Neural cell (in vitro differentiated cells): Measurements from ENCODE around the gene VAV3. TPM values are rescaled to one million over a fixed set of nuclear protein-coding genes. Genes with fewer than 3 reads are reported as not detected.

Experiments used
- H2AFZ ChIP-seq: fragments of 200-600, 300-800 bp; sonication (generic), shearing (Covaris generic); 2 replicates; pipeline ENCODE4 v1.6.0; 2014; ENCODE audit warnings: low read depth, mild to moderate bottlenecking, antibody characterized with exemption, low read length, moderate library complexity
- H3F3A ChIP-seq: fragments of 200-600 bp; shearing (Covaris generic); 2 replicates; pipeline ENCODE4 v1.6.1; 2016; ENCODE audit warnings: mild to moderate bottlenecking, moderate library complexity, mixed read lengths, antibody characterized with exemption, low read length; ENCODE audit not compliant: insufficient read depth, poor library complexity, severe bottlenecking
- H3K27ac ChIP-seq: fragments of 200-600, 300-800 bp; sonication (generic), shearing (Covaris generic); 2 replicates; pipeline ENCODE4 v1.5.1; 2014; ENCODE audit warnings: mild to moderate bottlenecking, low read length, moderate library complexity
- H3K27me3 ChIP-seq: fragments of 300-800, 200-600 bp; sonication (generic), shearing (Covaris generic); 2 replicates; pipeline ENCODE4 v1.6.0; 2014; ENCODE audit warnings: mild to moderate bottlenecking, low read depth, low read length, moderate library complexity; ENCODE audit not compliant: insufficient read depth
- H3K36me3 ChIP-seq: fragments of 300-800, 200-600 bp; sonication (generic), shearing (Covaris generic); 2 replicates; pipeline ENCODE4 v1.5.1; 2014; ENCODE audit warnings: mild to moderate bottlenecking, antibody characterized with exemption, low read length, moderate library complexity; ENCODE audit not compliant: insufficient read depth
- H3K4me2 ChIP-seq: fragments of 300-800, 200-600 bp; sonication (generic), shearing (Covaris generic); 2 replicates; pipeline ENCODE4 v1.6.0; 2014; ENCODE audit warnings: mild to moderate bottlenecking, low read length
- H3K4me3 ChIP-seq: fragments of 300-800, 200-600 bp; sonication (generic), shearing (Covaris generic); 2 replicates; pipeline ENCODE4 v1.5.1; 2014; ENCODE audit warnings: mild to moderate bottlenecking, low read length, moderate library complexity
- H3K79me2 ChIP-seq: fragments of 200-600 bp; shearing (Covaris generic); replicated peaks from 2 replicates; pipeline ENCODE4 v1.6.0; 2014; ENCODE audit warnings: mild to moderate bottlenecking, low read length, moderate library complexity; ENCODE audit not compliant: insufficient read depth
- H3K9ac ChIP-seq: fragments of 300-800, 200-600 bp; sonication (generic), shearing (Covaris generic); 2 replicates; pipeline ENCODE4 v1.6.1; 2016; ENCODE audit warnings: mild to moderate bottlenecking, low read length, mixed read lengths
- H3K9me2 ChIP-seq: fragments of 200-600 bp; shearing (Covaris generic); 2 replicates; pipeline ENCODE4 v1.6.1; 2016; ENCODE audit warnings: mild to moderate bottlenecking, low read length, mixed read lengths; ENCODE audit not compliant: insufficient read depth
- H3K9me3 ChIP-seq: fragments of 200-600, 300-800 bp; sonication (generic), shearing (Covaris generic); 2 replicates; pipeline ENCODE4 v1.6.1; 2016; ENCODE audit warnings: mild to moderate bottlenecking, mixed run types, low read length, moderate library complexity, mixed read lengths
- H4K20me1 ChIP-seq: fragments of 200-600 bp; shearing (Covaris generic); 2 replicates; pipeline ENCODE4 v1.6.1; 2016; ENCODE audit warnings: mild to moderate bottlenecking, mixed run types; ENCODE audit not compliant: insufficient read depth
- CTCF ChIP-seq: fragments of 450-650 bp; IDR thresholded peaks from 2 replicates; pipeline ENCODE4 v1.5.1; 2014; ENCODE audit warnings: antibody characterized with exemption, mild to moderate bottlenecking, moderate library complexity; ENCODE audit not compliant: poor library complexity, severe bottlenecking
- EP300 ChIP-seq: fragments of 450-650 bp; conservative IDR thresholded peaks from 2 replicates; pipeline ENCODE4 v1.6.1; 2014; ENCODE audit warnings: antibody characterized with exemption, mild to moderate bottlenecking, moderate library complexity; ENCODE audit not compliant: poor library complexity, severe bottlenecking
- EZH2 ChIP-seq: fragments of 200-600, 300-800 bp; shearing (Covaris generic), sonication (generic); IDR thresholded peaks from 2 replicates; pipeline ENCODE4 v1.6.1; 2014; ENCODE audit warnings: antibody characterized with exemption, low read length, borderline replicate concordance, mild to moderate bottlenecking; ENCODE audit not compliant: insufficient read depth, poor library complexity, severe bottlenecking
- MXI1 ChIP-seq: fragments of 450-650 bp; conservative IDR thresholded peaks from 2 replicates; pipeline ENCODE4 v1.6.1; 2014; ENCODE audit warnings: antibody characterized with exemption, mild to moderate bottlenecking; ENCODE audit not compliant: poor library complexity, severe bottlenecking
- POLR2AphosphoS5 ChIP-seq: IDR thresholded peaks from 2 replicates; pipeline ENCODE4 v1.6.1; 2012
- RAD21 ChIP-seq: fragments of 450-650 bp; conservative IDR thresholded peaks from 2 replicates; pipeline ENCODE4 v1.6.1; 2014; ENCODE audit warnings: antibody characterized with exemption, mild to moderate bottlenecking, moderate library complexity
- REST ChIP-seq: IDR thresholded peaks from 2 replicates; pipeline ENCODE4 v1.6.1; 2012; ENCODE audit warnings: borderline replicate concordance
- SMC3 ChIP-seq: fragments of 450-650 bp; conservative IDR thresholded peaks from 2 replicates; pipeline ENCODE4 v1.6.1; 2014; ENCODE audit warnings: antibody characterized with exemption, mild to moderate bottlenecking, moderate library complexity; ENCODE audit not compliant: poor library complexity
- TAF1 ChIP-seq: IDR thresholded peaks from 2 replicates; pipeline ENCODE4 v1.6.1; 2012; ENCODE audit warnings: low read depth
- polyA plus RNA-seq: library from polyadenylated mRNA; depleted of rRNA; stranded (reverse); fragments of >200 nt; gene quantifications from 2 replicates; pipeline ENCODE4 v1.2.3, GENCODE V29; 2014

The VAV3 gene
- polyA plus RNA-seq, 1 donor from 2014 or later: 7.6 TPM

- no peaks in the 10 kb centered on the region for H3K79me2 ChIP-seq
- no peak overlapping the region for H3K4me3 ChIP-seq
- no peaks in the 10 kb centered on the region for H3K36me3 ChIP-seq
- no peak for TF ChIP-seq CTCF
- TF ChIP-seq POLR2AphosphoS5: no peak
- no peak for TF ChIP-seq SMC3
- TF ChIP-seq EP300: no peak
- no peak for TF ChIP-seq RAD21
- no peak for TF ChIP-seq MXI1
- TF ChIP-seq TAF1: no peak
- no peak for TF ChIP-seq EZH2
- no peak for TF ChIP-seq REST
- H3K9ac ChIP-seq: no peak overlapping the region
- no peaks in the 10 kb centered on the region for H3K9me2 ChIP-seq
- no peak overlapping the region for H3K27ac ChIP-seq
- no peaks in the 10 kb centered on the region for H4K20me1 ChIP-seq
- no peaks in the 10 kb centered on the region for H3K9me3 ChIP-seq
- H3F3A ChIP-seq: no peaks in the 10 kb centered on the region
- H3K27me3 ChIP-seq: no peaks in the 10 kb centered on the region
- H2AFZ ChIP-seq: no peak overlapping the region
- H3K4me2 ChIP-seq: no peak overlapping the region
Measured at GRCh38 chr1:107991371-107992066, 26.5 kb upstream of the VAV3 start.

- Histone ChIP-seq H3K36me3 (no peaks in the 10 kb centered on the region), H3K27ac (no peak overlapping the region), H2AFZ (no peak overlapping the region), H3K4me3 (no peak overlapping the region), H3K9ac (no peak overlapping the region), H3K4me2 (no peak overlapping the region), H3K27me3 (no peaks in the 10 kb centered on the region), H3K9me3 (no peaks in the 10 kb centered on the region), H3F3A (no peaks in the 10 kb centered on the region), H3K9me2 (no peaks in the 10 kb centered on the region), H3K79me2 (no peaks in the 10 kb centered on the region), H4K20me1 (no peaks in the 10 kb centered on the region)
- no peak for TF ChIP-seq EP300
- TF ChIP-seq SMC3: no peak
- TF ChIP-seq REST: no peak
- TF ChIP-seq CTCF: no peak
- TF ChIP-seq POLR2AphosphoS5: no peak
- TF ChIP-seq TAF1: no peak
- no peak for TF ChIP-seq MXI1
- TF ChIP-seq EZH2: no peak
- TF ChIP-seq RAD21: no peak
Measured at GRCh38 chr1:107990606-107991005, 25.6 kb upstream of the VAV3 start.
